HG03196 (cell line): ENCODE measurements around the gene TBC1D17.

Source experiments
- ATAC-seq: cut with Tn5 transposase; IDR thresholded peaks from one replicate; pipeline ENCODE4 v1.9.1; 2021; ENCODE audit not compliant: unreplicated experiment

Gene TBC1D17

GRCh38 chr19:49877020-49877878 lies at the start of gene TBC1D17, which contains the start of gene AKT1S1:
Gene TBC1D17 (plus strand): TSS chr19:49877702. CDS start chr19:49877724, 22 bp downstream.
Gene AKT1S1 (minus strand): TSS chr19:49877355. CDS start chr19:49873295, 4,060 bp downstream.
- peak; percentile 65 for ATAC-seq

GRCh38 chr19:49829200-49829599 lies 48.3 kb upstream of the TBC1D17 start:
- no peak for ATAC-seq

DNA sequence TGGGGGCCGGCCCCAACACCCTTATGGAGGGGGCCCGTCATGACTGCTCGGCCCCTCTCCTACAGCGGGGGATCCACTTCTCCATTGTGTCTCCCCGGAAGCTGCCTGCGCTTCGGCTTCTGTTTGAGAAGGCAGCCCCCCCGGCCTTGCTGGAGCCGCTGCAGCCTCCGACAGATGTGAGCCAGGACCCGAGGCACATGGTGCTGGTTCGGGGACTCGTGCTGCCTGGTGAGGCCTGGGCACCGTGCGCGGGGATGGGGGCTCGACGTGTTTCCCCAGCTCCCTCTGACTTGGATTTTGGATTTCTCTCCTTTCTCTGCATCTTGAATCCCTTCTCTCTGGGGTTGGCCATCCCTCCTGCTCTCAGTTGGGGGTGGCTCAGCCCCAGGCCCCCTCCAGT lies 47.8 kb upstream of the TBC1D17 start:
- ATAC-seq = no peak

- ATAC-seq = no peak
These were observed 46.7 kb upstream of the TBC1D17 start for GRCh38 chr19:49830766-49831165.

DNA sequence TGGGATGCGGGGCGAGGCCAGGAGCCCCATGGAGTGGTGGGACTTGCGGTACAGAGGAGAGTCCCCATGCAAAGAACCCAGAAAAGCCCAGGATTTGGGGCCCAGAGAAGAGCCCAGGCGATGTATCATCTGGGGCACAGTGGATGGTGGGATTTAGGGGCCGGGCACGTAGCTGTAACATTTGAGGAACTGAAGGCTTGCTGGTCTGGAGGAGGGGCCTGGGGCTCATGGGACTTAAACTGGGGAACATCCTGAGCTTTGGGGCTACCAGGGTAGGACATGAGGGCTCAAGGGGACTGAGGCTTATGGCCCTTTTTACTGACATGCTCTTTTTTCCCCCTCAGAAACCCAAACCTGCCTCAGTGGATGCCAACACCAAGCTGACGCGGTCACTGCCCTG lies 45.9 kb upstream of the TBC1D17 start:
- no peak for ATAC-seq

- ATAC-seq = no peak
These were observed 44.9 kb upstream of the TBC1D17 start for GRCh38 chr19:49832556-49832955.

GRCh38 chr19:49833599-49833998 lies 43.9 kb upstream of the TBC1D17 start:
- ATAC-seq = no peak

DNA sequence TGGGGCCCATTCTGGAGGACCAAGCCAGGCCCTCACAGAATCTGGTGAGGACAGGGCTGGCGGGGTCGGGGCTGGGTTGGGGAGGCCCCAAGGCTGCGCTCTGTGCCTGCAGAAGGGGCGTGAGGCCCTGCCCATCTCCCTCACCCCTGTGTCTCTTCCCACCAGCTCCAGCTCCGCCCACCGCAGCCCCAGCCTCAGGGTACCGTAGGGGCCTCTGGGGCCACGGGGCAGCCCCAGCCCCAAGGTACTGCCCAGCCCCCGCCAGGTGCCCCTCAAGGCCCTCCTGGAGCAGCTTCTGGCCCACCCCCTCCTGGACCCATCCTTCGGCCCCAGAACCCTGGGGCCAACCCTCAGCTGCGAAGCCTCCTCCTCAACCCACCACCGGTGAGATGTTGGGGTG lies 41.9 kb upstream of the TBC1D17 start:
- ATAC-seq = no peak

- no peak for ATAC-seq
These were observed 41.1 kb upstream of the TBC1D17 start for GRCh38 chr19:49836176-49837008.

- ATAC-seq = no peak
These were observed 40.5 kb upstream of the TBC1D17 start for GRCh38 chr19:49837009-49837310.

GRCh38 chr19:49837425-49837824 lies 40.1 kb upstream of the TBC1D17 start:
- ATAC-seq = no peak

GRCh38 chr19:49838885-49839588 lies 38.5 kb upstream of the TBC1D17 start:
- ATAC-seq = no peak

GRCh38 chr19:49839713-49840112 lies 37.8 kb upstream of the TBC1D17 start:
- no peak for ATAC-seq

- ATAC-seq = no peak
These were observed 37.2 kb upstream of the TBC1D17 start for GRCh38 chr19:49840321-49840720.

DNA sequence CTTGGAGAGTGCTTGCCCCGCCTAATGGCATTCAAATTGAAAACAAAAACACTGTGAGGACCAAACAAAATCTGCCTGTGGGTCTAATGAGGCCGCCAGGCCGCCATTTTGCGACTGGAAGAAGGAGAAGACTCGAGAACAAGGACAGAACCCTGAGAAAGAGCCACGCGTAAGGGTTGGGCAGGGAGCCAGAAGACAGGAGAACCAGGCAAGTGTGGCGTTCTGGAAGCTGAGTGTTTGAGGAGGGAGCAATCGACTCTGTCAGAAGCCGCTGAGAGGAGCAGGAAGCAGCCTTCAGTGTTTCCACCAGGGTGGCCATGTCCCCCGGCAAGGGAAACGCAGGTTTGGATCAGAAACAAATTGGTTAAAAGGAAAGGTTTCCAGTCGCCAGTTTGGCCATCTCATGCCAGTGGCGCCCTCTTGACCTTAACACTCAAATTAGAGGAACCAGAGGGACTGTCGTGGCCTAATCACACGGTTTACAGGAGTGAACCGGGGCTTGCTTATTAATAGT lies 36.7 kb upstream of the TBC1D17 start:
- ATAC-seq = no peak

GRCh38 chr19:49843265-49843664 lies 34.2 kb upstream of the TBC1D17 start:
- ATAC-seq = no peak

DNA sequence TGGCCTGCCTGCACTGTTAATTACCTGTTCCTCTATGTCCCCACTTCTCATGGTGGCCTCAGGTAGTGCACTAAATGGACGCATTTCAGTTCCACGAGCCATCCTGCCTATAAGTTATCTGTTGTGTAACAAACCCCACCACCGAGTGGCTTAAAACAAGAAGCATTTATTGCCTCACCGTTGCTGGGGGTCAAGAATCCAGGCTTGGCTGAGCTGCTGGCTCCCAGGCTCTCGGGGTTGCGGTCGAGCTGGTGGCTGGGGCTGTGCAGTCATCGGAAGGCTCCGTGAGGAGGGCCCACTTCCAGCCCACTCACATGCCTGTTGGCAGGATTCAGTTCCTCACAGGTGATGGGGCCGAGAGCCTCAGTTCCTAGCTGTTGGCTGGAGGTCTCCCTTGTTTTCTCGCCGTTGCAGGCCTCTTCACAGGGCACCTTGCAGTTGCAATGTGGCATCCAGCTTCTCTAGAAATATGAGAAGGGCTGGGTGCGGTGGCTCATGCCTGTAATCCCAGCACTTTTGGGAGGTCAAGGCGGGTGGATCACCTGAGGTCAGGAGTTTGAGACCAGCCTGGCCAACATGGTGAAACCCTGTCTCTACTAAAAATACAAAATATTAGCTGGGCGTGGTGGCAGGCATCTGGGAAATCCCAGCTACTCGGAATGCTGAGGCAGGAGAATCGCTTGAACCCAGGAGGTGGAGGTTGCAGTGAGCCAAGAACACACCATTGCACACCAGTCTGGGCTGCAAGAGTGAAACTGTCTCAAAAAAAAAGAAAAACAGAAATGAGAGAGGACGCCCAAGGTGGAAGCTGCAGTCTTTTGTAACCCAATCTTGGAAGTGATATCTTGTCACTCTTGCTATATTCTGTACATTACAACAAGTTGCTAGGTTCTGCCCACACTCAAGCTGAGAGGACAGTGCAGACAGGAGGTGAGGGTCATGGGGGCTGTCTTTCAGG lies 33.1 kb upstream of the TBC1D17 start:
- ATAC-seq = no peak

- no peak for ATAC-seq
These were observed 32.1 kb upstream of the TBC1D17 start for GRCh38 chr19:49845414-49845813.

DNA sequence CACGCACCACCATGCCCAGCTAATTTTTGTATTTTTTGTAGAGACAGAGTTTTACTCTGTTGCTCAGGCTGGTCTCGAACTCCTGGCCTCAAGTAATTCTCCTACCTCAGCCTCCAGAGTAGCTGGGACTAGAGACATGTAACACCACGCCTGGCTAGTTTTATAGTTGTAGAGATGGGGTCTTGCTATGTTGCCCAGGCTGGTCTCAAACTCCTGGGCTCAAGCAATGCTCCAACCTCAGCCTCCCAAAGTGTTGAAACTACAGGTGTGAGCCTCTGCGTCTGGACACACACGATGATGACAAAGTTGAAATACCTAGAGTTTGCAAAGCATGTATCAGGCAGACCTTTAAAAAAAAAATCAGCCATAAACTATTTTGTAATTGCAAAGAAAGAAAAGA lies 31.1 kb upstream of the TBC1D17 start:
- no peak for ATAC-seq
